Measurements from ENCODE around the gene NEGR1.

Gene NEGR1

GRCh38 chr1:72227667-72228066, 54.7 kb downstream of the NEGR1 start:
- no peak for TF ChIP-seq CTCF (IDR thresholded peaks at IDR 0.05; ENCODE audit: extremely low read depth, insufficient read depth, missing control alignments)
- in situ Hi-C loops (cut with MboI; ENCODE audit: low pct_unique_long_range_greater_than_20kb, low sequenced_read_pairs, unreplicated experiment), result no loop called here
- DNase-seq (ENCODE audit: low spot score), result no peak

GRCh38 chr1:72224506-72224905, 57.8 kb downstream of the NEGR1 start:
- in situ Hi-C loops (cut with MboI; ENCODE audit: low pct_unique_long_range_greater_than_20kb, low sequenced_read_pairs, unreplicated experiment), result no loop called here
- no peak for DNase-seq (ENCODE audit: low spot score)
- TF ChIP-seq CTCF (IDR thresholded peaks at IDR 0.05; ENCODE audit: extremely low read depth, insufficient read depth, missing control alignments), result no peak

GRCh38 chr1:72221811-72222210, 60.5 kb downstream of the NEGR1 start:
- in situ Hi-C loops (cut with MboI; ENCODE audit: low pct_unique_long_range_greater_than_20kb, low sequenced_read_pairs, unreplicated experiment), result no loop called here
- no peak for DNase-seq (ENCODE audit: low spot score)
- TF ChIP-seq CTCF (IDR thresholded peaks at IDR 0.05; ENCODE audit: extremely low read depth, insufficient read depth, missing control alignments), result no peak

- in situ Hi-C loops (cut with MboI; ENCODE audit: low pct_unique_long_range_greater_than_20kb, low sequenced_read_pairs, unreplicated experiment), result no loop called here
- DNase-seq (ENCODE audit: low spot score), result no peak
- TF ChIP-seq CTCF (IDR thresholded peaks at IDR 0.05; ENCODE audit: extremely low read depth, insufficient read depth, missing control alignments), result no peak
These were observed 64.1 kb downstream of the NEGR1 start for GRCh38 chr1:72218141-72218739.

GRCh38 chr1:72207059-72207458, 75.3 kb downstream of the NEGR1 start:
- in situ Hi-C loops (cut with MboI; ENCODE audit: low pct_unique_long_range_greater_than_20kb, low sequenced_read_pairs, unreplicated experiment), result no loop called here
- TF ChIP-seq CTCF (IDR thresholded peaks at IDR 0.05; ENCODE audit: extremely low read depth, insufficient read depth, missing control alignments), result no peak
- DNase-seq (ENCODE audit: low spot score), result no peak

- DNase-seq (ENCODE audit: low spot score), result no peak
- in situ Hi-C loops (cut with MboI; ENCODE audit: low pct_unique_long_range_greater_than_20kb, low sequenced_read_pairs, unreplicated experiment), result no loop called here
- no peak for TF ChIP-seq CTCF (IDR thresholded peaks at IDR 0.05; ENCODE audit: extremely low read depth, insufficient read depth, missing control alignments)
These were observed 79.6 kb downstream of the NEGR1 start for GRCh38 chr1:72202761-72203160.

- no peak for TF ChIP-seq CTCF (IDR thresholded peaks at IDR 0.05; ENCODE audit: extremely low read depth, insufficient read depth, missing control alignments)
- DNase-seq (ENCODE audit: low spot score), result no peak
These were observed 84.6 kb downstream of the NEGR1 start for GRCh38 chr1:72197786-72198185.

More at GRCh38 chr1:72197786-72198185, 84.6 kb downstream of the NEGR1 start:
- in situ Hi-C loops (cut with MboI; ENCODE audit: low pct_unique_long_range_greater_than_20kb, low sequenced_read_pairs, unreplicated experiment), result no loop called here

Measured in GM13977 (cell line).